Muscle layer of duodenum (tissue), 2 donors: Measurements from ENCODE around the gene CCDC80.
A peak's percentile ranks its signal among the peaks of the same experiment; 100 is the strongest.
"Not testable (repeated sequence)": the region's sequence is repeated elsewhere in the genome, so short reads cannot be mapped to it uniquely, and the experiment has no call there.

Experiments
- H3K27ac ChIP-seq: one replicate; pipeline ENCODE4 v1.7.0; 2013; ENCODE audit warnings: mild to moderate bottlenecking, low read length
- H3K27me3 ChIP-seq: one replicate; pipeline ENCODE4 v1.7.0; 2013; ENCODE audit warnings: low read depth, mild to moderate bottlenecking, control low read depth, low read length
- H3K36me3 ChIP-seq, 2 donors: one replicate each; pipeline ENCODE4 v1.7.0; 2013; ENCODE audit warnings: low read length in 2 of 2, control low read depth in 1 of 2, mild to moderate bottlenecking in 1 of 2; ENCODE audit not compliant: insufficient read depth in 2 of 2, control insufficient read depth in 1 of 2
- H3K4me1 ChIP-seq, 2 donors: one replicate each; pipeline ENCODE4 v1.7.0; 2013; ENCODE audit warnings: low read length in 2 of 2, mild to moderate bottlenecking in 2 of 2, control low read depth in 1 of 2, moderate library complexity in 1 of 2; ENCODE audit not compliant: insufficient read depth in 2 of 2, control insufficient read depth in 1 of 2
- H3K4me3 ChIP-seq, 2 donors: one replicate each; pipeline ENCODE4 v1.7.0; 2013; ENCODE audit warnings: low read length in 2 of 2, low read depth in 1 of 2, mild to moderate bottlenecking in 1 of 2
- H3K9me3 ChIP-seq, 2 donors: one replicate each; pipeline ENCODE4 v1.7.0; 2013; ENCODE audit warnings: low read length in 2 of 2, control low read depth in 1 of 2, mild to moderate bottlenecking in 1 of 2; ENCODE audit not compliant: control insufficient read depth in 1 of 2
- donor health status: healthy.

Gene CCDC80

DNA sequence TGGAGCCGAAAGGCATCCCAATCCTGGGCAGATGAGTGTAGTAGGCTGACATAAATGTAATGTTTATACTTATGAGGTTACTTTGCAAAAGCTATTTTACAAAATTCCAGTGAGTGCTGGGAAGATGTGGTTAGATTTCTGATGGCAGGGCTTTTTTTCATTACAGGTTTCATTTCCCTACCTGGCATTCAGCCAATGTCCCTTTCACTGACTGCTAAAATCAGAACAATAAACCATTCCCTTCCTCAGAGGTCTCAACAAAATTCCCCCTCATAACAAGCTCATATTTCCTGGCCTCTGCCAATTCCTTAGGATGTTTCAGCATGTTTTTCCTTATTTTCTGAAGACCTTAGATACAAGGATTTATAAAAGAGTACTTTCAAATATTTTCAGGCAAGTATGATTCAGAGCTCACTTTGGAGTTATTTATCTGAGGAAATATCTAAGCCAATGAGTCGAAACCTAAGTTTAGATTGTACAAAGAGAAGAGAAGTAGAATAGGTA lies 40.9 kb upstream of the CCDC80 start:
- Histone ChIP-seq H3K4me3 (no peak overlapping the region), H3K4me1 (peaks cover 4% of the 10 kb centered on the region in 2 donors), H3K36me3 (no peaks in the 10 kb centered on the region), H3K27ac (no peak overlapping the region), H3K9me3 (no peaks in the 10 kb centered on the region), H3K27me3 (no peaks in the 10 kb centered on the region)

DNA sequence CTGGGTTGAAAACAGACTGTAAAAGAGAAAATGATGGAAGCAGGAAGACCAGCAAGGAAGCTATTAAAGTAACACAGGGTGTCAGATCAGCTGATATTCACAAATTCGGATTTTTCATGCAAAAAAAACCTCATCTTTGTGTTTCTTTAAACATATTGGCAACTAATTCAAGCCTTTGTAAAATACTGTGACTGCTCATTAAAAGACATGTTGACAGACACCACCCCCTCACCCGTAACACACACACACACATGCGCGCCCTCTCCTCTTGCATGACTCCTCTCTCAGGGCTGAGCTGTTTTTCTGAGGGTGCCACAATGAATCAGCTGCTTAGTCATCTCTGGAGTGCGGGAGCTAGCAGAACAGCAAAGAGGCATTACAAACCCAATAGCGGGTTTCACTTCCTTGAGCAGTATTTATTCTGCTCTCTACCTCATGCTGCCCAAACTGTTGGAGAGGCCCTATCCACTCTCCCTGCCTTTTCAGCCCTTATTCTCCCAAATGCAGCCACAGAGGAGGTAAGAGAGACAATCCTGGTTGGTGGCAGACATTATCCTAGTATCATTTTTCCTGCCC lies 35.8 kb upstream of the CCDC80 start:
- Histone ChIP-seq H3K4me1 (peaks cover 4 to 7% of the 10 kb centered on the region in 2 donors), H3K27ac (no peak overlapping the region), H3K36me3 (no peaks in the 10 kb centered on the region), H3K4me3 (peak overlapping the region in 1 of 2 donors; percentile 18), H3K27me3 (no peaks in the 10 kb centered on the region), H3K9me3 (no peaks in the 10 kb centered on the region)

DNA sequence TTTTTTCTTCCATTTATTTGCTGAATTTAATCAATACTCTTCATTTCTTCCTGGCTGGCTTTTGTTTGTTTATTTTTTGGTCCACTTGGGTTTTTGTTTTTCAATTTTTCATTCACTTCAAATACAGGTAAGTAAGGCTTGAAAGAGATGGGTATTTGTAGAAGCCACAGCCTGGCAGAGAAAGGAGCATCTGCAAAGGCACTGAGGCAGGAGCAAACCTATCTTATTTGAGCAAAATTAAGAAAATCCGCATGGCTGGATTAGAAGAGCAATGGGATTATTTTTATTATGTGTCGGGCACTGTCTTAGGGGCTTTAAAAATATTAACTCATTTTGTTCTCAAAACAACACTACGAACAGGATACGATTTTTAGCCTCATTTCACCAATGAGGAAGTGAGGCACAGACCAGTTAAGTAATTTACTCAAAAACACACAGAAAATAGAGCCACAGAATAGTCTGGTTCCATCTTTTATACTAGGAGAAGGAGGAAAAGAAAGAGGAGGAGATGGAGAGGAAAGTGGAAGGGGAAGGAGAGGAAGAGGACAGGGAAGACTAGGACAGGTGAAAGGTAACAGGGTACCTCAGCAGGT lies 35.1 kb upstream of the CCDC80 start:
- Histone ChIP-seq H3K9me3 (no peaks in the 10 kb centered on the region), H3K4me1 (peaks cover 4 to 9% of the 10 kb centered on the region in 2 donors), H3K27ac (no peak overlapping the region)

DNA sequence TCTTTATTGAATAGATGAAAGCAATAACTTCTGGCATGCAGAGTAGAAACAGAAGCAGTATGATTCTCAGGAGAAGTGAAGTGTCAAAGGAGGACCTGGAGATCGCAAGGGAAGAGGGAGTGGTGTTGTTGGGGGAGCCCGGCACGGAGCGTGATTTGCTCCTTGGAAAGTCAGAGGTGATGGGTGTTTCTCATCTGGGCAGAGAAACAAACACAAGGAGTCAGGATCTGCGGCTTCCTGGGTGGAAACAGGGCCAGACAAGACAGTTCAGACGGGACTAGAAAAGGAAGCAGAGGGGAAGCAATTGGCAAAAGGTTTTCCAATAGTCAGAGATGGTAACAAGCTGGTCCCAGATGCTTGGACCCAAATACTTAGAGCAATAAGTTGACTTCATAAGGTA lies 34.4 kb upstream of the CCDC80 start:
- H3K4me3 ChIP-seq = no peak overlapping the region
- H3K27me3 ChIP-seq = no peaks in the 10 kb centered on the region
- no peak overlapping the region for H3K27ac ChIP-seq
- H3K4me1 ChIP-seq = peaks cover 4 to 9% of the 10 kb centered on the region in 2 donors
- H3K36me3 ChIP-seq = no peaks in the 10 kb centered on the region
- no peaks in the 10 kb centered on the region for H3K9me3 ChIP-seq

More for the DNA sequence above, 35.1 kb upstream of the CCDC80 start:
- Histone ChIP-seq H3K36me3 (no peaks in the 10 kb centered on the region), H3K4me3 (peak overlapping the region in 1 of 2 donors; percentile 18), H3K27me3 (no peaks in the 10 kb centered on the region)

DNA sequence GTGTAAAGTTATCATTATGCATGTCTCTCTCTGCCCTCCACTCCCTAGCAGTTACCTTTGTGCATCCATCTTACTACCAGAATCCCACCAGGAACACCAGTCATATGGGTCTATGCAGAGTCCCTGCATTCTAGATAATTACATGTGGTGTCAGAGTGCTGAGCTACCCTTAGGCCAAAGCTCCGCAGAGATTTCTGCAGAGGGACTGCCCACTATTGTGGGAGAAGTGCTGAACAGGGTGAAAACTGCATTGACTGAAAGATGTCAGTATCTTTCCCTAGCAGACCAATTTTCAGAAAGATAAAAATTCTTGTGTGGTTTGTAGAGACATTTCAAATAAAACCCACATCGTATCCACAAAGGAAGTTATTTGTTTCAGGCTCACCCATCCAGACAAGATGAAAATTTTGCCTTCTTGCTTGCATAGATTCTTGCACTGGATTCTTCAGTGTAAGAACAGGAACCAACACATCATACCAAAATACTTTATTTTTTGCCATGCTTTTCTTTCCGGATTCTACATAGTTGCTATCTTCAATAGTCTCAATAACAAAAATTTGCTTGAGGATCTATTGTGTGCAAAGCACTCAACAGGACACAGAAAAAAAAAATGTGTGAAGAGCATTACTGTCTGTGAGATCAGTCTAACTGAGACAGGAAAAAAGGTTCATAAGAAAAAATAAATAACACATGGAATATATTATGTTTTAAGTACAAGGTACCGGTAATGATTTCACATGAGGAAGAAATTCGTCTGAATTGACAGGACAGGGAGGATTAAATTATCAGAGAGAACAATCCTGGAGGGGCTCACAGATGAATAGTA lies 32.0 kb upstream of the CCDC80 start:
- no peak overlapping the region for H3K4me3 ChIP-seq
- H3K4me1 ChIP-seq = peaks cover 4 to 9% of the 10 kb centered on the region in 2 donors
- H3K27ac ChIP-seq = peak overlapping the region; percentile 17
- no peaks in the 10 kb centered on the region for H3K9me3 ChIP-seq
- no peaks in the 10 kb centered on the region for H3K27me3 ChIP-seq
- no peaks in the 10 kb centered on the region for H3K36me3 ChIP-seq

DNA sequence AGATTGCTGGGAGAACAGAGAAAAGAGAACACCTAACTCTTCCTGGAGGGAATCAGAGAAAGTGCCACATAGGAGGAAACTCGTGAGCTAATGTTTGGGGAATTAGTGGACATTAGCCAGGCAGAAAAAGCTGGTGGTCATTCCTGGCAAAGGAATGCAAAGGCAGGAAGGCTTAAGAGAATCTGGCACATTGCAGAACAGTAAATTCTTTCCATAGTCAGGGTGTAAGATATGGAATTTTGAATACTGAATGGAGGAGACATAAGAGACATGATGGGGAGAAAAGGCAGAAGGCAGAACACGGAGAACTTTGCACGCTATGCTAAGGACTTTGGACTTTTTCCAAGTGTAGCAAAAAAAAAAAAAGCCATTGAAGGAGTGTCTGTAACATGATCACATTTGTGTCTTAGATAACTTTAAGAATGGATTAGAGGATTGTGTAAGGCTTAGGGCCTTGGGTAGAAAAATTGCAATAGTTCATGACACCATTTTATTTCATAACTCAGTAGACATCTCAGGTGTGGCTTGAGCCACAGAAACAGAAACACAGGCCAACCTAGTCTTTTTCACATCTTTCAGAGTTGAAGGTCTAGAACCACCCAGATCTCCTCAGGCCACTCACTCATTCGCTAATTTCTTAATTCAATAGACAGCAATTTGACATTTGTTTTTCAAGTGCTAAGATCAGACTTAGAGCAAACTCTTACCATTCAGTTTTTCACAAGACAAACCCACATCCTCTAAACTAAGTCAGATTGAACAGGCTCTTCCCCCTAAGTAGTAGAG lies 31.2 kb upstream of the CCDC80 start:
- no peaks in the 10 kb centered on the region for H3K9me3 ChIP-seq
- peak overlapping the region; percentile 17 for H3K27ac ChIP-seq
- H3K4me1 ChIP-seq = peaks cover 2 to 7% of the 10 kb centered on the region in 2 donors

DNA sequence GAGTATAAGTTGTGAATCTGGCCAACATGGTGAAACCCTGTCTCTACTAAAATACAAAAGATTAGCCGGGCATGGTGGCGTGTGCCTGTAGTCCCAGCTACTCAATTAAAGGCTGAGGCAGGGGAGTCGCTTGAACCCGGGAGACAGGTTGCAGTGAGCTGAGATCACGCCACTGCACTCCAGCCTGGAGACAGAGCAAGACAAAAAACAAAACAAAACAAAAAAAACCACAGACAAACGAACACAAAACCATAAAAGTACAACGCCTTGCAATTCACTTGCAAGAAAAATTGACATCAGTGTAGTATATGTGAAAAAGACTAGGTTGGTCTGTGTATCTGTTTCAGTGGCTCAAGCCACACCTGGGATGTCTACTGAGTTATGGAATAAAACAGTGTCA lies 29.9 kb upstream of the CCDC80 start:
- no peak overlapping the region for H3K4me3 ChIP-seq
- no peaks in the 10 kb centered on the region for H3K36me3 ChIP-seq
- H3K27me3 ChIP-seq = no peaks in the 10 kb centered on the region
- H3K27ac ChIP-seq = no peak overlapping the region
- H3K9me3 ChIP-seq = no peaks in the 10 kb centered on the region
- H3K4me1 ChIP-seq = peaks cover 0 to 4% of the 10 kb centered on the region in 2 donors

More for the DNA sequence above, 31.2 kb upstream of the CCDC80 start:
- no peaks in the 10 kb centered on the region for H3K27me3 ChIP-seq
- H3K4me3 ChIP-seq = no peak overlapping the region
- H3K36me3 ChIP-seq = no peaks in the 10 kb centered on the region

DNA sequence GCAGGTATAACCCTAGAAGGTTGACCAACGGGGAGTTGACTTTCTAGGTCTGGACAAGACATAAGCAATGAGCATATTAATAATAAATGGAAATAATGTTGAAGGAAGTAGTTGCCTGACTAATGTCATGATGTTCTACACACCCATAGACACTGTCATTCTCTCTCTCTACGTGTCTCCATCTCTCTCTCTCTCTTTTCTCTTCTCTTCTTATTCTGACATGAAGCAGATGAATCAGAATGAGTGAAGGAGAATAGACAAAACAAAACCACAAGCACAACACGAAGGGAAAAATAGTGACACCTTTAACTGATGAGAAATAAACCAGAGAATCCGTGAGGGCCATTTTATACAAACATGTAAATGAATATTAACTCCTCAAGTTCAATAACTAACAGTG lies 26.7 kb upstream of the CCDC80 start:
- H3K27ac ChIP-seq = no peak overlapping the region
- H3K9me3 ChIP-seq = no peaks in the 10 kb centered on the region
- no peaks in the 10 kb centered on the region for H3K27me3 ChIP-seq

DNA sequence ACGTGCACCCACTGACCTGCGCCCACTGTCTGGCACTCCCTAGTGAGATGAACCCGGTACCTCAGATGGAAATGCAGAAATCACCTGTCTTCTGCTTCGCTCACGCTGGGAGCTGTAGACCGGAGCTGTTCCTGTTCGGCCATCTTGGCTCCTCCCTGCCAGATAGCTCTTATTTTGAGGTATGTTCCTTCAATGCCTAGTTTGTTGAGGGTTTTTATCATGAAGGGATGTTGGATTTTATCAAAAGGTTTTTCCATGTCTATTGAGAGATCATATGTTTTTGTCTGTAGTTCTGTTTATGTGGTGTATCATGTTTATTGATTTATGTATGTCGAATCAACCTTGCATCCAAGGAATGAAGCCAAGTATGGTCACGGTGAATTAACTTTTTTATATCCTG lies 24.1 kb upstream of the CCDC80 start:
- not testable (repeated sequence) for H3K4me1 ChIP-seq, H3K9me3 ChIP-seq, H3K4me3 ChIP-seq, H3K27me3 ChIP-seq, H3K27ac ChIP-seq, H3K36me3 ChIP-seq

More for the DNA sequence above, 26.7 kb upstream of the CCDC80 start:
- Histone ChIP-seq H3K36me3 (no peaks in the 10 kb centered on the region), H3K4me1 (peaks cover 0 to 4% of the 10 kb centered on the region in 2 donors), H3K4me3 (no peak overlapping the region)

DNA sequence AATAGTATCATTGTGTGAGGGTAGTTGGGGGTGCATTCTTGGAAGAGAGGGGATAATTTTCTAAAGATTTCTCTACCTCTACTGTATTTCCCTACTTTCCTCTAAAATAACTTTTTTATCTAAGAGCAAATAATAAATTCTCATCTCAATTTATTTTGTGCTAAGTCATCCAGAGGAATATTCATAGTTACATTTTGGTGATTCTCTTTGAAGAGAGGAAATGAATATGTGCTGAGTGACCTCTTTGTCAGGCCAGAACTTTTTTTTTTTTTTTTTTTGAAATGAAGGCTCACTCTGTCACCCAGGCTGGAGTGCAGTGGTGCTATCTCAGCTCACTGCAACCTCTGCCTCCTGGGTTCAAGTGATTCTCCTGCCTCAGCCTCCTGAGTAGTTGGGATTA lies 15.1 kb upstream of the CCDC80 start:
- Histone ChIP-seq H3K36me3 (peaks cover 0 to 4% of the 10 kb centered on the region in 2 donors), H3K27me3 (no peaks in the 10 kb centered on the region), H3K4me1 (peaks cover 4 to 9% of the 10 kb centered on the region in 2 donors), H3K4me3 (no peak overlapping the region), H3K9me3 (no peaks in the 10 kb centered on the region), H3K27ac (no peak overlapping the region)

DNA sequence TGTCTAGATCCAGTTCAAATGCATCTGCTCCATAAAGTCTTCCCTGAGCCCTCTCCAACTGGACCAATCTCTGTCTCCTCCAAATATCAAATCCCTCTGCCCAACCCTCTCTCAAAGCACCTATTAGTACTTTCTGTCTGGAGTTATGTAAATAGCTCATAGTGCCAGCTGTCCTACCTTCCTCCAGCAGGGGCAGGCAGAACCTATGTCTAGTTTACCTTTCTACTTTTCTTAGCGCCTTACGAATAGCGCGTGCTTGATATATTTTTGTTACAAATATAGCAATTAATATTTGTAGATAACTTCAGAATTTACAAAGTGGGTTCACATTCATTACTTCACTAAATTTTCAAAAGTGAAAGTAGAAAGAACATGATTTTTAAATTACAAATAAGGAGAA lies 14.0 kb upstream of the CCDC80 start:
- Histone ChIP-seq H3K9me3 (no peaks in the 10 kb centered on the region), H3K27me3 (no peaks in the 10 kb centered on the region), H3K27ac (peak overlapping the region; percentile 69), H3K4me3 (no peak overlapping the region), H3K4me1 (peaks cover 4 to 9% of the 10 kb centered on the region in 2 donors), H3K36me3 (peaks cover 0 to 4% of the 10 kb centered on the region in 2 donors)
